GM13976 (cell line): Measurements from ENCODE around the gene EPN3.

ENCODE experiments used
- DNase-seq: peaks from one replicate; pipeline ENCODE4 v3.0.0; 2012; ENCODE audit warnings: low spot score
- in situ Hi-C: fragments of 300-500 bp; cut with MboI; formaldehyde crosslinking; loops from one replicate; pipeline ENCODE4 v1.12.0; 2022; ENCODE audit warnings: low sequenced_read_pairs, mixed read lengths, inconsistent platforms; ENCODE audit not compliant: unreplicated experiment
- TF ChIP-seq, protein P1 (sequence below): IDR thresholded peaks from 2 replicates; pipeline ENCODE4 v1.5.1; 2012; ENCODE audit warnings: borderline replicate concordance, mild to moderate bottlenecking; ENCODE audit not compliant: insufficient read depth; ENCODE audit errors: extremely low read depth, missing control alignments, control extremely low read depth

Gene EPN3

DNA sequence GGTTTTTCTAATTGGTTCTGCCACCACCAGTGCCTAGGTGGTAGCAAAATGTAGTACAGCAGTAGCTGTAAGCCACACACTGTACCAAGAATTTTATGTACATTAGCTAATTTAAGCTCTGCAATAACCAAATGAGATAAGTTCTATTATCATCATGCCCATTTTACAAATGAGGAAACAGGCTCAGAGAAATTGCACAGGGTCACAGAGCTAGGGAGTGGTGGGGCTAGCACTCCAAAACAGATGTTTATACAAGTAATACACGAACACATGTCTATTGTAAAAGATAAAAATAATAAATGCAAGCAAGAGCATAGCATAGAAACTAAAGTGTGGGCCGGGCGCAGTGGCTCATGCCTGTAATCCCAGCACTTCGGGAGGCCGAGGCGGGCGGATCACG is 40.3 kb upstream of the EPN3 start:
- no peak for DNase-seq
- in situ Hi-C loops: loop anchor here (5.0 kb wide), 1 partner anchor 50 kb away; no protein-coding TSS in a partner anchor
- TF ChIP-seq, protein P1, sequence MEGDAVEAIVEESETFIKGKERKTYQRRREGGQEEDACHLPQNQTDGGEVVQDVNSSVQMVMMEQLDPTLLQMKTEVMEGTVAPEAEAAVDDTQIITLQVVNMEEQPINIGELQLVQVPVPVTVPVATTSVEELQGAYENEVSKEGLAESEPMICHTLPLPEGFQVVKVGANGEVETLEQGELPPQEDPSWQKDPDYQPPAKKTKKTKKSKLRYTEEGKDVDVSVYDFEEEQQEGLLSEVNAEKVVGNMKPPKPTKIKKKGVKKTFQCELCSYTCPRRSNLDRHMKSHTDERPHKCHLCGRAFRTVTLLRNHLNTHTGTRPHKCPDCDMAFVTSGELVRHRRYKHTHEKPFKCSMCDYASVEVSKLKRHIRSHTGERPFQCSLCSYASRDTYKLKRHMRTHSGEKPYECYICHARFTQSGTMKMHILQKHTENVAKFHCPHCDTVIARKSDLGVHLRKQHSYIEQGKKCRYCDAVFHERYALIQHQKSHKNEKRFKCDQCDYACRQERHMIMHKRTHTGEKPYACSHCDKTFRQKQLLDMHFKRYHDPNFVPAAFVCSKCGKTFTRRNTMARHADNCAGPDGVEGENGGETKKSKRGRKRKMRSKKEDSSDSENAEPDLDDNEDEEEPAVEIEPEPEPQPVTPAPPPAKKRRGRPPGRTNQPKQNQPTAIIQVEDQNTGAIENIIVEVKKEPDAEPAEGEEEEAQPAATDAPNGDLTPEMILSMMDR: no peak

DNA sequence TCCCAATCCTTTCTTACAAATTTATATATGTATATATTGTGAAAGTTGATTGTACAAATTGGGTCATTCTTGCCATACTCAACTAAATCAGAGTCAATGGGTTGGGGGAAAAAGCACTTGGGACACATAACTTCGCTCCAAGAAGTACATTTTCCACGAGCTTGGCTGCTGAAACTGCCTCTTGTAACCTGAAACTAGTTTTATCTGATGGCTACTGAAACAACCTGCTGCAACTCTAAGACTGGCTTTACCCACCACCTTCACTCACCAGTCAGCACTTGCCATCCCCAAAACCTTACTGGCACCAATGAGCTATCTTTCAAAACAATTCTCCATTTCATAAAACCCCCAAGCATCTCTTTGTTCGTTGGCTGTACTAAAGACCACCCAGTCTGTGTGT is 38.8 kb upstream of the EPN3 start:
- no peak for DNase-seq
- in situ Hi-C loops: loop anchor here (5.0 kb wide), 1 partner anchor 49 kb away; no protein-coding TSS in a partner anchor
- TF ChIP-seq, protein P1: no peak

DNA sequence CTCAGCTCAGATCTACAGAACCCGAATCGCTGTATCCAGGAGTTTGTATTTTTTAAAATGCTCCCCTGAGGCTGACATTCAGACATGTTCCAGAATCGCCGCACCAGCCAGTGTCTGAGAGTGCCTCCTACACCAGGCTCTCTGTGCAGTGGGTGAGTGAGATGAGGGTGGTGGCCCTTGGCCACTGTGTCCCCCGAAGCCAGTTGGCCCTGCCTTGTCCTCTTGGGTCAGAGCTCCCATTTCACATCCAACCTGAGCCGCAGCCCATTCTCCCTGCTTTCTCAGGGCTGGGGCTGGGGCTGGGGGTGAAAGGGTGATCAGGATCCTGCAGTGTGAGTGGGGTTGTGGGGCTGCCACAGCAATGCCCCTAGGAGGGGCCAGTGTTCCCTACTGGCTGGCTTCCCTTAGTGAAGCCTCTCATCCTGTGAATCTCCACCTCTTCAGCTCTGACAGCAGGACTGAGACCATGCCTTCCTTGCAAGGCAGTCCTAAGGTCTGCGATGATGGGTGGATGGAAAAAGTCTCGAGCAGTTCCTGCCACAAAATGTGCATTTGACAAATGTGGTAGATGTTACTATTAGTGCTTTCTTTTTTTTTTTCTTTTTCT is 37.2 kb upstream of the EPN3 start:
- DNase-seq: no peak
- TF ChIP-seq, protein P1: no peak
- in situ Hi-C loops: no loop called here

DNA sequence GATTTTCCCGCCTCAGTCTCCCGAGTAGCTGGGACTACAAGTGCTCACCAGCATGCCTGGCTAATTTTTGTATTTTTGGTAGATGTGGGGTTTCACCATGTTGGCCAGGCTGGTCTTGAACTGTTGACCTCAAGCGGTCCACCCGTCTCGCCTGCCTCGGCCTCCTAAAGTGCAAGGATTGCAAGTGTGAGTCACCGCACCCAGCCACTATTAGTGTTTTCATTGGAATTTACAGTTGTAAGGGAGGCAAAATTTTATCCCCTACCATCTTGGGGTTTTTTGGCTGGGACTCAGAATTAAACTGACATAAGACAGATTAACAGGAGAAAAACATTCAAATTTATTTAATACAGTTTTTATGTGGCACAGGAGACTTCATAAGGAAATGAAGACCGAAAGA is 36.6 kb upstream of the EPN3 start:
- no peak for DNase-seq
- TF ChIP-seq, protein P1: no peak
- in situ Hi-C loops: no loop called here

DNA sequence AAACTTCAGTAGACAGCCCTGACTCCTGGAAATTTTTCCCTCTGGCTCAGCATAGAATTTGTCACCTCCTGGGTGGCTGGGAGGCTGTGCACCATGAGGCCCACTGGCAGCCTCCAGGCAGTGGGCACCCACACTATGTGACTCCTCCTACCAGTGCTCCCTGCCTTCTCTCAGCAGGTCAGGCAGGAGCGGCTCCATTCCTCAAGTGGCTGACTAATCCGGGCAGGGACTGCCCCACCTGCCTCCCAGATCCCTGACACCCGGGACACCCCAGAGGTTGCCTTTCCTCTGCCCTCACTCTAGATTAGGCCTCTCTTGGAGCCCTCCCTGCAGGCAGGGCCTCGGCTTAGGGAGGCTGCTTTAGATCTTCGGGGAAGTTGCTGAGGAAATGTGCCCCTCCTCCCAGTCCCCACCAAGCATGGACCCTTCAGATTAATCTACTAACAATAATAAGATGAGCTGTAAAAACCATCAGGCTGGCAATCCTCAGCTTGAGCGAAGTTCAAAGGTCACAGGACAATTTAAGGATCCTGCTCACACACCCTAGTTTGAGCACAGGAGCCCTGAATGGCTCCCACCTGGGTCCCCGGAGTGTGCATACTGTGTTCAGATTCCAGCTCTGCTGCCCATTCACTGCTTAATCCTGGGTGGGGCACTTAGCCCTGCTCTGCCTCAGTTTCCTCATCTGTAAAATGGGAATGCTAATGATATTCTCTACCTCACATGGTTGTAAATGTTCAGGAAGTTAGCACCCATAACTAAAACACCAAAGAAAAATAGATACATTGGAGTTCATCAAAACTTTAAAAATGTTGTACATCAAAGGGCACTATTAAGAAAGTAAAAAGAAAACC is 34.3 kb upstream of the EPN3 start:
- DNase-seq: no peak
- TF ChIP-seq, protein P1: no peak
- in situ Hi-C loops: no loop called here

DNA sequence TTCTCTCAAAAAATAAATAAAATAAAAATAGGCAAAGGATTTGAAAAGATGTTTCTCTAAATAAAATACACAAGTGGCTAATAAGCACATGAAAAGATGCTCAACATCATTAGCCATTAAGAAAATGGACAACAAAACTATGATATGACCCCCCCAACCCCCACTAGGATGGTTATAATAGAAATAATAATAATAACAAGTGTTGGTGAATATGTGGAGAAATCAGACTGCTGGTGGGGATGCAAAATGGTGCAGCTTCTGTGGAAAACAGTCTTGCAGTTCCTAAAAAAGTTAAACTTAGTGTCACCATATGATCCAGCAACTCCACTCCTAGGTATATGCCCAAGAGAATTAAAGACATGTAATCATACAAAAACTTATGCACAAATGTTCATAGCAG is 33.3 kb upstream of the EPN3 start:
- TF ChIP-seq, protein P1: no peak
- DNase-seq: no peak
- in situ Hi-C loops: no loop called here
